GM12878 (cell line): Measurements from ENCODE around the gene GLG1.

Source experiments
- EP300 ChIP-seq, 2 experiments: fragments of 150-350 bp in 1 of 2; IDR thresholded peaks; 2 replicates each; pipeline ENCODE4 v1.6.1; 2011 to 2012; ENCODE audit warnings: low read depth in 2 of 2, low read length in 2 of 2, borderline replicate concordance in 1 of 2, improper control_type of control experiment in 1 of 2, inconsistent platforms in 1 of 2; ENCODE audit not compliant: control insufficient read depth in 1 of 2
- JUND ChIP-seq: IDR thresholded peaks from 2 replicates; pipeline ENCODE4 v1.6.1; 2012; ENCODE audit warnings: low read depth, mild to moderate bottlenecking, low read length, improper control_type of control experiment, moderate library complexity
- MAX ChIP-seq: IDR thresholded peaks from 2 replicates; pipeline ENCODE4 v1.6.1; 2012; ENCODE audit warnings: low read depth, low read length, improper control_type of control experiment
- POLR2A ChIP-seq: IDR thresholded peaks from 2 replicates; pipeline ENCODE4 v1.6.1; 2011; ENCODE audit warnings: low read depth, mild to moderate bottlenecking, low read length
- RAD51 ChIP-seq: fragments of 450-650 bp; IDR thresholded peaks from 2 replicates; pipeline ENCODE4 v1.6.1; 2016; ENCODE audit warnings: moderate library complexity, mild to moderate bottlenecking, inconsistent platforms
- RCOR1 ChIP-seq: conservative IDR thresholded peaks from 2 replicates; pipeline ENCODE4 v1.6.1; 2012; ENCODE audit warnings: low read depth, low read length, improper control_type of control experiment
- SRF ChIP-seq, 2 experiments: IDR thresholded peaks; 2 replicates each; pipeline ENCODE4 v1.6.1; 2011; ENCODE audit warnings: low read depth in 2 of 2, low read length in 2 of 2, mild to moderate bottlenecking in 1 of 2, moderate library complexity in 1 of 2
- SUZ12 ChIP-seq: fragments of 200-600 bp; sonication (generic); IDR thresholded peaks from one replicate; pipeline ENCODE4 v1.6.1; 2018; ENCODE audit warnings: antibody characterized with exemption, mild to moderate bottlenecking; ENCODE audit not compliant: unreplicated experiment
- ZBTB4 ChIP-seq: fragments of 450-650 bp; formaldehyde crosslinking; IDR thresholded peaks from 2 replicates; pipeline ENCODE4 v1.4.0; 2022; ENCODE audit warnings: mild to moderate bottlenecking, moderate library complexity
- TF ChIP-seq, protein P1 (sequence below), 3 experiments: IDR thresholded peaks in 2 of 3; conservative IDR thresholded peaks in 1 of 3; 2 replicates each; pipeline ENCODE4 v1.5.1; 2011; ENCODE audit warnings: low read depth in 3 of 3, low read length in 3 of 3, mild to moderate bottlenecking in 3 of 3, control low read depth in 2 of 3, moderate library complexity in 2 of 3, inconsistent platforms in 1 of 3, mixed read lengths in 1 of 3; ENCODE audit not compliant: control insufficient read depth in 2 of 3, insufficient read depth in 1 of 3; ENCODE audit errors: extremely low read depth in 1 of 3
- TF ChIP-seq, protein P2 (sequence below): fragments of 450-650 bp; IDR thresholded peaks from 2 replicates; pipeline ENCODE4 v1.6.1; 2014; ENCODE audit warnings: mild to moderate bottlenecking

GRCh38 chr16:74625500-74626350 is 18.8 kb upstream of the GLG1 start:
- TF ChIP-seq JUND (no peak), SUZ12 (no peak), RAD51 (no peak), RCOR1 (no peak), EP300 (IDR thresholded peaks at IDR 0.05; ENCODE audit: borderline replicate concordance in 1 of 2, control insufficient read depth in 1 of 2, low read depth in 2 of 2, low read length in 2 of 2) (no peak), POLR2A (no peak), ZBTB4 (CRISPR knock-in tag) (no peak), SRF (IDR thresholded peaks at IDR 0.05; ENCODE audit: low read depth in 2 of 2, low read length in 2 of 2) (no peak), MAX (no peak)
- TF ChIP-seq, protein P1, sequence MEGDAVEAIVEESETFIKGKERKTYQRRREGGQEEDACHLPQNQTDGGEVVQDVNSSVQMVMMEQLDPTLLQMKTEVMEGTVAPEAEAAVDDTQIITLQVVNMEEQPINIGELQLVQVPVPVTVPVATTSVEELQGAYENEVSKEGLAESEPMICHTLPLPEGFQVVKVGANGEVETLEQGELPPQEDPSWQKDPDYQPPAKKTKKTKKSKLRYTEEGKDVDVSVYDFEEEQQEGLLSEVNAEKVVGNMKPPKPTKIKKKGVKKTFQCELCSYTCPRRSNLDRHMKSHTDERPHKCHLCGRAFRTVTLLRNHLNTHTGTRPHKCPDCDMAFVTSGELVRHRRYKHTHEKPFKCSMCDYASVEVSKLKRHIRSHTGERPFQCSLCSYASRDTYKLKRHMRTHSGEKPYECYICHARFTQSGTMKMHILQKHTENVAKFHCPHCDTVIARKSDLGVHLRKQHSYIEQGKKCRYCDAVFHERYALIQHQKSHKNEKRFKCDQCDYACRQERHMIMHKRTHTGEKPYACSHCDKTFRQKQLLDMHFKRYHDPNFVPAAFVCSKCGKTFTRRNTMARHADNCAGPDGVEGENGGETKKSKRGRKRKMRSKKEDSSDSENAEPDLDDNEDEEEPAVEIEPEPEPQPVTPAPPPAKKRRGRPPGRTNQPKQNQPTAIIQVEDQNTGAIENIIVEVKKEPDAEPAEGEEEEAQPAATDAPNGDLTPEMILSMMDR (IDR thresholded peaks at IDR 0.05 in 2 of 3, conservative IDR thresholded peaks at IDR 0.05 in 1 of 3; ENCODE audit: control insufficient read depth in 2 of 3, extremely low read depth in 1 of 3, insufficient read depth in 1 of 3, low read depth in 3 of 3, low read length in 3 of 3), result no peak
- TF ChIP-seq, protein P2, sequence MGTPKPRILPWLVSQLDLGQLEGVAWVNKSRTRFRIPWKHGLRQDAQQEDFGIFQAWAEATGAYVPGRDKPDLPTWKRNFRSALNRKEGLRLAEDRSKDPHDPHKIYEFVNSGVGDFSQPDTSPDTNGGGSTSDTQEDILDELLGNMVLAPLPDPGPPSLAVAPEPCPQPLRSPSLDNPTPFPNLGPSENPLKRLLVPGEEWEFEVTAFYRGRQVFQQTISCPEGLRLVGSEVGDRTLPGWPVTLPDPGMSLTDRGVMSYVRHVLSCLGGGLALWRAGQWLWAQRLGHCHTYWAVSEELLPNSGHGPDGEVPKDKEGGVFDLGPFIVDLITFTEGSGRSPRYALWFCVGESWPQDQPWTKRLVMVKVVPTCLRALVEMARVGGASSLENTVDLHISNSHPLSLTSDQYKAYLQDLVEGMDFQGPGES, result no peak
